Mesothelial cell of epicardium (in vitro differentiated cells): ENCODE data around the gene TACR1. TPM values are rescaled to one million over a fixed set of nuclear protein-coding genes. Genes with fewer than 3 reads are reported as not detected.

Experiments used
- DNase-seq, 2 experiments: peaks; one replicate each; pipeline ENCODE4 v3.0.0; 2021; ENCODE audit warnings: low spot score in 2 of 2; ENCODE audit not compliant: unreplicated experiment in 2 of 2
- H3K27ac Mint-ChIP-seq: 2 replicates; pipeline ENCODE4 v1.8.0; 2021; ENCODE audit warnings: mixed read lengths
- H3K27me3 Mint-ChIP-seq: 2 replicates; pipeline ENCODE4 v1.8.0; 2021; ENCODE audit warnings: low read depth, mixed read lengths
- H3K36me3 Mint-ChIP-seq: 2 replicates; pipeline ENCODE4 v1.8.0; 2021; ENCODE audit warnings: mixed read lengths
- H3K4me1 Mint-ChIP-seq: 2 replicates; pipeline ENCODE4 v1.8.0; 2021; ENCODE audit warnings: mixed read lengths
- H3K4me3 Mint-ChIP-seq: 2 replicates; pipeline ENCODE4 v1.8.0; 2021; ENCODE audit warnings: mild to moderate bottlenecking, moderate library complexity, mixed read lengths
- H3K9me3 Mint-ChIP-seq: 2 replicates; pipeline ENCODE4 v1.8.0; 2021; ENCODE audit warnings: mixed read lengths
- CTCF ChIP-seq: fragments of 200-600 bp; sonication (generic); IDR thresholded peaks from one replicate; pipeline ENCODE4 v1.5.0; 2021; ENCODE audit warnings: antibody characterized with exemption; ENCODE audit not compliant: unreplicated experiment
- total RNA-seq: library from RNA; stranded (reverse); gene quantifications from 3 replicates; pipeline ENCODE4 v1.2.1, GENCODE V29; 2021

TACR1 gene
- total RNA-seq, 1 donor from 2014 or later: 0.20 TPM

- Mint-ChIP-seq H3K27ac (no peak overlapping the region), H3K4me1 (no peaks in the 10 kb centered on the region), H3K36me3 (no peaks in the 10 kb centered on the region), H3K27me3 (peaks cover 9% of the 10 kb centered on the region), H3K9me3 (no peaks in the 10 kb centered on the region), H3K4me3 (no peak overlapping the region)
- TF ChIP-seq CTCF: no peak
- no peak for DNase-seq
Measured at GRCh38 chr2:75054296-75054695, 145.0 kb downstream of the TACR1 start.

- Mint-ChIP-seq H3K9me3 (no peaks in the 10 kb centered on the region), H3K27me3 (peaks cover 6% of the 10 kb centered on the region), H3K4me1 (no peaks in the 10 kb centered on the region), H3K36me3 (no peaks in the 10 kb centered on the region), H3K27ac (no peak overlapping the region), H3K4me3 (no peak overlapping the region)
- TF ChIP-seq CTCF: peak; percentile 71
- DNase-seq: peak in 1 of 2 experiments; percentile 42
Measured at GRCh38 chr2:75053484-75054112, 145.7 kb downstream of the TACR1 start.

GRCh38 chr2:75047992-75048625 lies 151.2 kb downstream of the TACR1 start:
- peaks cover 4% of the 10 kb centered on the region for H3K27me3 Mint-ChIP-seq
- no peaks in the 10 kb centered on the region for H3K36me3 Mint-ChIP-seq
- H3K4me3 Mint-ChIP-seq: no peak overlapping the region
- H3K9me3 Mint-ChIP-seq: no peaks in the 10 kb centered on the region
- H3K27ac Mint-ChIP-seq: no peak overlapping the region
- no peak for TF ChIP-seq CTCF
- no peak for DNase-seq
- no peaks in the 10 kb centered on the region for H3K4me1 Mint-ChIP-seq

GRCh38 chr2:75047189-75047991 lies 151.9 kb downstream of the TACR1 start:
- no peaks in the 10 kb centered on the region for H3K4me1 Mint-ChIP-seq
- H3K4me3 Mint-ChIP-seq: no peak overlapping the region
- DNase-seq: no peak
- peaks cover 4% of the 10 kb centered on the region for H3K27me3 Mint-ChIP-seq
- no peaks in the 10 kb centered on the region for H3K36me3 Mint-ChIP-seq
- no peaks in the 10 kb centered on the region for H3K9me3 Mint-ChIP-seq
- H3K27ac Mint-ChIP-seq: no peak overlapping the region
- no peak for TF ChIP-seq CTCF

GRCh38 chr2:75045526-75046050 lies 153.7 kb downstream of the TACR1 start:
- peaks cover 4% of the 10 kb centered on the region for H3K27me3 Mint-ChIP-seq
- no peak overlapping the region for H3K4me3 Mint-ChIP-seq
- no peak for TF ChIP-seq CTCF
- H3K36me3 Mint-ChIP-seq: no peaks in the 10 kb centered on the region
- no peaks in the 10 kb centered on the region for H3K4me1 Mint-ChIP-seq
- H3K27ac Mint-ChIP-seq: no peak overlapping the region
- DNase-seq: no peak
- H3K9me3 Mint-ChIP-seq: no peaks in the 10 kb centered on the region
